ENCODE data around the gene EEIG2.

- TF ChIP-seq CTCF (IDR thresholded peaks at IDR 0.05) (peak in 5 of 7 experiments; percentile 40 to 84 (median 77)), POLR2AphosphoS5 (IDR thresholded peaks at IDR 0.05) (no peak), POLR2A (IDR thresholded peaks at IDR 0.05) (no peak)
These were observed 47.5 kb upstream of the EEIG2 start for GRCh38 chr1:108512239-108513043.
